Neural cell (in vitro differentiated cells): Measurements from ENCODE around the gene PHACTR1.

Experiments
- POLR2AphosphoS5 ChIP-seq: IDR thresholded peaks from 2 replicates; pipeline ENCODE4 v1.6.1; 2012
- TF ChIP-seq, protein P1 (sequence below): fragments of 450-650 bp; IDR thresholded peaks from 2 replicates; pipeline ENCODE4 v1.5.1; 2014; ENCODE audit warnings: antibody characterized with exemption, mild to moderate bottlenecking, moderate library complexity; ENCODE audit not compliant: poor library complexity, severe bottlenecking

DNA sequence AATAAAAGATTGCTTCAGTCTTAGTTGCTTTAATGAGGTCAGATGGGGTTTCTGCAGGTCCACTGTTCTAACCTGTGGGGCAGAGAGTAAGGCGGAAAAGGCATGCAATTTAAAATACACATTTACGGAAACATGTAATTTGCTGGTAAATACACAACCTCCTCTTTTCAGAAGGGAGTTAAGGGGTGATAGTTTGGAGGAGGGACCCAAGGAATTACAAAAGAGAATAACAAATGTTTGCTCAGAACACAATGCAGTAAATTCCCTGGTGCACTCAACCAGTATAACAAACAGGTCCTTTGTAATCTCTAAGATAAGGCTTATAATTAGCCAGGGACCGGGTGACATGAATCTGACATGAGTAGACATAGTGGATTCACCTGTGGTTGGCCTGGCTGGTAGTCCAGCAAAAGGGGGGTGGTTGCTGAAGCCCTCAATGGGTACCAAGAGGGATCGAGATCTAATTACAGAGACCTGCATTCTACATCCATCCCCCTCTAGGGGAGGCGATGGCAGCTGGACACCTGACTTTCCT lies 295.1 kb downstream of the PHACTR1 start:
- TF ChIP-seq POLR2AphosphoS5: no peak
- TF ChIP-seq, protein P1, sequence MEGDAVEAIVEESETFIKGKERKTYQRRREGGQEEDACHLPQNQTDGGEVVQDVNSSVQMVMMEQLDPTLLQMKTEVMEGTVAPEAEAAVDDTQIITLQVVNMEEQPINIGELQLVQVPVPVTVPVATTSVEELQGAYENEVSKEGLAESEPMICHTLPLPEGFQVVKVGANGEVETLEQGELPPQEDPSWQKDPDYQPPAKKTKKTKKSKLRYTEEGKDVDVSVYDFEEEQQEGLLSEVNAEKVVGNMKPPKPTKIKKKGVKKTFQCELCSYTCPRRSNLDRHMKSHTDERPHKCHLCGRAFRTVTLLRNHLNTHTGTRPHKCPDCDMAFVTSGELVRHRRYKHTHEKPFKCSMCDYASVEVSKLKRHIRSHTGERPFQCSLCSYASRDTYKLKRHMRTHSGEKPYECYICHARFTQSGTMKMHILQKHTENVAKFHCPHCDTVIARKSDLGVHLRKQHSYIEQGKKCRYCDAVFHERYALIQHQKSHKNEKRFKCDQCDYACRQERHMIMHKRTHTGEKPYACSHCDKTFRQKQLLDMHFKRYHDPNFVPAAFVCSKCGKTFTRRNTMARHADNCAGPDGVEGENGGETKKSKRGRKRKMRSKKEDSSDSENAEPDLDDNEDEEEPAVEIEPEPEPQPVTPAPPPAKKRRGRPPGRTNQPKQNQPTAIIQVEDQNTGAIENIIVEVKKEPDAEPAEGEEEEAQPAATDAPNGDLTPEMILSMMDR: no peak
